ENCODE data around the gene LHX4. TPM values are rescaled to one million over a fixed set of nuclear protein-coding genes. Genes with fewer than 3 reads are reported as not detected.

LHX4 gene
- polyA plus RNA-seq, 4 donors, result 1.5 to 2.2 (median 1.6) TPM

DNA sequence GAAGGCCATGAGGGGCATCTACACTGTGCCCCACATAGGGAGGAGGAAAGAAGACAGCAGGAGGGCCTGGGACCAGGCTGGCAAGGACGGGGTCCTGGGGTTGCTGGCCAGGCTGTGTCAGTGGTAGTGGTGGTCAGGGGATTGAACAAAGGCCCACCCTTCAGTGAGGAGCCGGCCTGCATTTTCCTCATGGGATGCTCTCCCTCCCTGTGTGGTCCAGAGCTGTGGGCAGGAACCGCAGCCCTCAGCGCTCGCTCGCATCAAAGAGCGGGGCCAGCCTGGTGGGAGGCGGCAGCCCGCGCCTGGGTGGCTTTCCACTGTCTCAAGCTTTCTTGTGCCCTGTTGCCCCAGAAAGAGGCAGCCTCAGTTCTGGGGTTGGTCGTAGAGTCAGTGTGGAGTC lies 24.8 kb downstream of the LHX4 start:
- DNase-seq (ENCODE audit: low read depth in 4 of 4, low spot score in 3 of 4), result no peak

DNA sequence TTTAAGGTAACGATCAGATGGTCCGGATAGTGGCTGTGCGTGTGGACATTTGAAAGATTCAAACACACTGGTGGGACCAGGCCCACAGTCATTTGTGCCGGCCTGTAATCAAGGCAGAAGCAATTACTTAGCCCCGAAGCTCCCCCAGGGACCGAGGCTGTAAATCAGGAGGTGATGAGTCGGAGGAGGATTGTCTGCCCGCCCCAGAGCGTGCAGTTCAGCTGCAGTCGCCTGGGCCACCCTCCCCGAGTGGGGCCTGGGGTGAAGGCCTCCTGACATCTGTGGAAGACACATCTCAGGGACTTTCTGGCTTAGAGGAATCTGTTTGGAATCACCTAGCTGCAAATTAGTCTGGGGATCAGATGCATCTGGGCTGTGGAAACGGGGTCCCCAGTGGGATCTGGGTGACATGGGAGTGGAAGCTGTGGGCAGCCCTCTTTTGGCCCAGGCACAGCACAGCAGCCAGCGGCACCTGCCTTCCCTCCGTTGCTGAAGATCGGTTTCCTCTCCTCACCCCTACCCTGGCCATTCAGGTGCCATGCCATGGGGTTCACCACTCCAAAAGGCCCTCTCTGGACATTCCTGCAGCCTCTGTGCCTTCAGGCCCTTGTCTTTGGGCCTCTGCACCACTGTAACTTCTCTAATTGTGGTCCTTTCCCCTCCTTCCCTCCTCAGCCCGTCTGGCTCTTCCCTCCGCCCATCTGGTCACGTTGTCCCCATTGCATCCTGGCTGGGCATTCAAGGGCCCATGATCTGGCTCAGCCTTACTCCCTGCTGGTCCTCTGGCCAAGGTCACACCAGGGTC lies 25.7 kb downstream of the LHX4 start:
- no peak for DNase-seq (ENCODE audit: low read depth in 4 of 4, low spot score in 3 of 4)

DNA sequence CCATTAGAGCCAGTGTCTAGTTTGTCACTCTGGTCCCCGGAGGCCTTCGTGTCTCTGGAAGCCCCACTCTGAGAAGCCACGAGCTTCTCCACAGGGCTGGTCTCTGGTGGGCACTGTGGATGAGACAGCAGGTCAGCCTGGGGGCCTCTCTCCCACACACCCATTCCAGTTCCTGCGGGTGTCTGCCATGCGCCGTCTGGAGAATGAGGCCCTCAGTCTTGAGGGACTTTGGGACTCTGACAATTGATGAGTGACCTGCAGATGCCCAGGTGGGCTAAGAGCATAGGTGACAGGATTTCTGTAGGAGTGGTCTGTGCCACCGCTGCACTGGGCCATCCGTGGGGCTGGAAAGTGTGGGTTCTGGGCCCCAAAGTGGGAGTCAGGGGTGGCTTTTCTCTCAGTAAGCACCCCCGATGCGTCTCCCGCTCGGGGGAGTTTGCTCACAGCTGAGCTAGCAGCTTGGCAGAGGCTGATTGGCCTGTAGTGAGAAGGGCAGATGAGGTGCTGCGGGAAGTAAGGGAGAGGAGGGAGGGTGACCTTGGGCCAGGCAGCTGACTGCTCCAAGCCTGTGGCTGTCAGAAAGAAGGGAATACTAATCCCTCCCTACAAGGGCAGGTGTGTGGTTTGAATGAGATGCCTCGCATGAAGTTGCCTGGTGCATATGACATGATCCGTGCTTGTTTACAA lies 26.4 kb downstream of the LHX4 start:
- no peak for DNase-seq (ENCODE audit: low read depth in 4 of 4, low spot score in 3 of 4)

DNA sequence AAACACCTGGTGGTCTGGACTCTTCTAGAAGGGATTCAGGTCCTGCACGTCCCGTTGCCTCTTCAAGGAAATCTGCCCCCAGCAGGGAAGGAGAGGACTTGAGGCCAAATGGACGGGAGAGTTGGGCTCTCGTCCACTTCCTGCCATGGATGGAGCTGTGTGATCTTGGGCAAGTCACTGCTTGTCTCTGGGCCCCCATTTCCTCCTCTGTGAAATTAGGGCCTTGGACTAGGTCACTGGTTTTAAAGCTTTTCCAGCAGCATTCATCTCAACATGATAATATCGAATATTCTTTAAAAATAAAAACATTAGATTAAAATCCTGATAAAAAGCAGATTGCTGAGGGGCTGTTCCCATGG lies 26.9 kb downstream of the LHX4 start:
- no peak for DNase-seq (ENCODE audit: low read depth in 4 of 4, low spot score in 3 of 4)

DNA sequence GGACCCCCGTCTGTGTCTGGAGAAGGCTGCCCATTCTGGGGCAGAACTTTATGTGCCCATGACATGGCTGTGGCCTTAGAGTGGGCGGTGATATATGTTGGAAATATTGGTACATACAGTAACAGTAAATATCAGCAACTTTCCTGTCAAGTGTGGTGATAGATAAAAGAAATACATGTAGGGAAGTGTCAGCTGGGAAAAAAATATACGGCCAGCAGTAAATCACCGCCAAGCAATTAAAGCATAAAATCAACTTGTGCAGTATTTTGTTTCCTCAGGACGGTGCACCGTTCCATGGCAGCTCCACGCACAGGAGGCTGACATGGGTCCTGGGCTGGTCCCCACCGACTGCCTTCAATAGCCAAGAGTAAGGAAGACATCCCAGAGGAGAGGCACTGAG lies 27.4 kb downstream of the LHX4 start:
- DNase-seq (ENCODE audit: low read depth in 4 of 4, low spot score in 3 of 4), result no peak

DNA sequence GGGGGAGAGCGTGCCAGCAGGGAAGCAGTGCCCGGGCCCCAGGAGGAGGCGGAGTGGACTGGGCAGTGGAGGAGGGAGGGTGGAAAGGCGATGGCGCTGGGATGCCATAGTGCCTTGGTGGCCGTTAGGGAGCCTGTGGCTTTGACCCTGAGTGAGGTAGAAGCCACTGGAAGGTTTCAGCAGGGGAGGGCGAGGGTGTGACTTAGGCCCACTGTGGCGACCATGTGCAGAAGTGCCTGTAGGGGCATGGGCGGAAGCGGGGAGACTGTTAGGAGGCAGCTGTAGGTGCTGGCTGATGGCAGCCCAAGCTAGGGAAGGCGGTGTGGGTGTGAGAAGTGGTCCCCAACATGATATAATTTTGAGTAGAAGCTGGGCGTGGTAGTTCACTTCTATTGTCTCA lies 28.2 kb downstream of the LHX4 start:
- no peak for DNase-seq (ENCODE audit: low read depth in 4 of 4, low spot score in 3 of 4)

DNA sequence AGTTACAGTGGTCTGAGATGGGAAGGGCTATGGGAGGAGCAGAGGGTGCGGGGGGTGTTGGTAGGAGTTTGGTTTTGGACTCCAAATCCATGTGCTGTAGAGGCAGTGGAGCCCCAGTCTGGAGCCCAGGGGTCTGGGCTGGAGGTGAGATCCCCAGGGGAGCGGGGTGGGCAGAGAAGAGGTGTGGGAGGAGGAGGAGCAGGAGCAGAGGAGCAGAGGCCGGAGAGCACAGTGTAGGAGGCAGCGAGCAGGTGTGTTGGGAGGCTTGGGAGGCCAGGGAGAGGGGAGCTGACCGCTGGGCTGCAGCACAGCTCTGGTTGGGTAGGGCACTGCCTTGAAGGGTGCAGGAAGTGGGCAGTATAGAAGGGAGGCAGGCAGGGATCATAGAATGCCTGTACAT lies 28.9 kb downstream of the LHX4 start:
- DNase-seq (ENCODE audit: low read depth in 4 of 4, low spot score in 3 of 4), result no peak

- DNase-seq (ENCODE audit: low read depth in 4 of 4, low spot score in 3 of 4), result no peak
These were observed 29.6 kb downstream of the LHX4 start for GRCh38 chr1:180259431-180260338.

DNA sequence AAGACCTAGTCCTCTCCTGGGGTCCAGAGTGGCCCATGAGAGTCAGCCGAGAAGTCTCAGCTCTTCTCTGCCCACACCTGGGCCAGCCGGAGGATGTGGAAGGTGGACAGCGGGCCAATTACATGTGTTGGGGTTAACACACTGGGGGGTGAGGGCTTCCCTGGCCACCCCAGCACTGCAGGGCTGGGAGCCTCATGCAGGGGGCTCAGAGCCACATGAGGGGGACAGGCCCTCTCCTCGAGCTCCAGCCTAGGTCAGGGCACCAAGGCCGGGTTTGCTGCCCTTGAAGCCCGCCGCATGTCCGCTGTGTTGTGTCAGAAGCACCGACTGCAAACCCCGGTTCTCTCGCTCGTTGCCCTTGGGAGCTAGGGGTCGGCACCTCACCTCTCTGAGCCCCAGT lies 30.5 kb downstream of the LHX4 start:
- no peak for DNase-seq (ENCODE audit: low read depth in 4 of 4, low spot score in 3 of 4)

- no peak for DNase-seq (ENCODE audit: low read depth in 4 of 4, low spot score in 3 of 4)
These were observed 31.0 kb downstream of the LHX4 start for GRCh38 chr1:180261030-180261429.

DNA sequence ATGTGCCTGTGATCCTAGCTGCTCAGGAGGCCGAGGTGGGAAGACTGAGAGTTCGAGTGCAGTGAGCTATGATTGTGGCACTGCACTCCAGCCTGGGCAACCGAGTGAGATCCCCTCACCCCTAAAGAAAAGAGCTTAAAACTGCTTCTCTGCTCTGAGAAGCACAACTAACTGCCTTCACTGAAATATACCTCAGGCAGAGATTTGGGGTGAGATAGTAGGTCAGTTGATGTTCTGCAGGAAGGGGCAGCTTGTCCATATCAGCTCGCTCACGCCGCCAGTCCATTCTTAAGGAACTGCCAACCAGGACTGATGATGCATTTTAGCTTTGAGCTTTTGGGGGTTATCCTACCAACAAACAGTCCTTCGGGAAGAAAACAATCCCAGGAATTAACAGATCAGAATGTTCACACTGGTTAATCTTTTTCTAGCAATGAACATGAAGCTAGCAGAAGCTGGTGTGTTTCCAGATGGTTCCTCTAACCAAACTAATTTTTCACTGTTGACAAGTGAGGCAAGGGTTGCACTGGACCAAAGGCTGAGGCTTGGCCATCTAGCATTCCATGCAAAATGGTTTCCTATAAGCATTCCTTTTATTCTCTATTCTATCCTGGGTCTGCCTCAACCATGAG lies 31.6 kb downstream of the LHX4 start:
- DNase-seq (ENCODE audit: low read depth in 4 of 4, low spot score in 3 of 4), result no peak

GRCh38 chr1:180262628-180263488 lies 32.8 kb downstream of the LHX4 start:
- DNase-seq (ENCODE audit: low read depth in 4 of 4, low spot score in 3 of 4), result no peak

DNA sequence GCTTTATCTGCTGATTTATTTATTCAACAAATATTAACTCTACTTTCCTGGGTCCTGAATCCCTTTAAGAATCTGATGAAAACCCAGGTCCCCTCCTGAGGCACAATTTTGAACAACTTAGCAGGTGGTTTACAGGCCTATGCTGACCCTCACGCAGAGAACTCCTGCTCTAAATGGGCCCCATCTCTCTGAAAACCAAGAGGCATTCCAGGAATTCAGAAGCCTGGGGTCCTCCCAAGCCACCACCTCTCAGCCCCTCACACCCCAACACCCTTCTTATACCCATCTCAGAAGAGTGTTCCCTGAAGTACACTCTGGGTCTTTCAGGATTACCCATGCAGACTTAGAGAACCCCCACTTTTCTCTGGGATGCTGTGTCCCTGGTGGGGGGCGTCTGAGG lies 34.5 kb downstream of the LHX4 start:
- DNase-seq (ENCODE audit: low read depth in 4 of 4, low spot score in 3 of 4), result no peak

GRCh38 chr1:180265201-180265600 lies 35.1 kb downstream of the LHX4 start:
- DNase-seq (ENCODE audit: low read depth in 4 of 4, low spot score in 3 of 4), result no peak

GRCh38 chr1:180265871-180266270 lies 35.8 kb downstream of the LHX4 start:
- DNase-seq (ENCODE audit: low read depth in 4 of 4, low spot score in 3 of 4), result no peak

GRCh38 chr1:180266275-180267210 lies 36.5 kb downstream of the LHX4 start:
- DNase-seq (ENCODE audit: low read depth in 4 of 4, low spot score in 3 of 4), result no peak

DNA sequence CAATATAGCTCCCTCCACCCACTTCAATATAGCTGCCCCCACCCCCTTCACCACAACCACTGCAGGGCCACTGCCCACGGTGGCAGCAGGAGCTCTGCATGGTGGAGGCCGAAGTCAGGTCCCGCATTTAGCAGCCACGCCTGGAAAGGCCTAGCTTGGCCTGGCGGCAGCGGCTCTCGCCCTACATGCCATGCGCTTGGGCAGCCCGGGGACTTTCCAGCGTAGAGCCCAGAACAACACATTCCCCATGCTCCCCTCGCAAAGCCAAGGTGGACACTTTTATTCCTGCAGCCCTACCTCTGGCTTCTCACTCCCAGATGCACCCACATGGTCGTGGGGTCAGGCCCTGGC lies 37.1 kb downstream of the LHX4 start:
- DNase-seq (ENCODE audit: low read depth in 4 of 4, low spot score in 3 of 4), result no peak

- DNase-seq (ENCODE audit: low read depth in 4 of 4, low spot score in 3 of 4), result no peak
These were observed 37.9 kb downstream of the LHX4 start for GRCh38 chr1:180267761-180268555.
